Measurements from ENCODE around the gene RBM6.
"Not testable (repeated sequence)": the region's sequence is repeated elsewhere in the genome, so short reads cannot be mapped to it uniquely, and the experiment has no call there.

The RBM6 gene

DNA sequence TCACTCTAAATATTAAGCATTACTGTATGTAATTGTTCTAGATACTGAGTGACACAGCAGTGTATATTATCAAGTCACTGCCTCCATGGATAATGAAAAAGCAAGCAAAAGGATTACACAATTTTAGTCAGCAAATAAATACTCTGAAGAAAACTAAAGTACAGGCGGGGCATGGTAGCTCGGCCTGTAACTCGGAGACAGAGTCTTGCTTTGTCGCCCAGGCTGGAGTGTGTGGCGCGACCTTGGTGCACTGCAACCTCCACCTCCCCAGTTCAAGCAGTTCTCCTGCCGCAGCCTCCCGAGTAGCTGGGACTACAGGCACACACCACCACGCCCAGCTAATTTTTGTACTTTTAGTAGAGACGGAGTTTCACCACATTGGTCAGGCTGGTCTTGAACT, 32.7 kb downstream of the RBM6 start:
- DNase-seq: no peak

DNA sequence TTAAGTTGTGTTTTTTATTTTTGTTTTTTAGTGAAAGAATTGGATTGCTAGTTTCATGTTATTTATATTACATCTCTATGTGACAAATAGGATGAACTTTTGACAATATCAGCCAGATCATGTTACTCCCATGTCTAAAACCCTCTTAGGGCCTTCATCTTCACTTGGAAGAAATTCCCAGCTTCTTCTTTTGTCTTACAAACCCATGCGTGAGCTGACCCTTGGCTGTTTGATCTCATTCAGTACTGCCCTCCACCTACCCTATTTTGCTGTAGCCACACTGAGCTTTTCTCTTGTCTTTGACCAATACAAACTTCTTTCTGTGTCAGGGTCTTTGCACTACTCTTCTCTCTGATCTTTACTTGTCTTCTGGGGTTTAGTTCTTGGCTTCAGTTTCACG, 37.0 kb downstream of the RBM6 start:
- no peak for DNase-seq

DNA sequence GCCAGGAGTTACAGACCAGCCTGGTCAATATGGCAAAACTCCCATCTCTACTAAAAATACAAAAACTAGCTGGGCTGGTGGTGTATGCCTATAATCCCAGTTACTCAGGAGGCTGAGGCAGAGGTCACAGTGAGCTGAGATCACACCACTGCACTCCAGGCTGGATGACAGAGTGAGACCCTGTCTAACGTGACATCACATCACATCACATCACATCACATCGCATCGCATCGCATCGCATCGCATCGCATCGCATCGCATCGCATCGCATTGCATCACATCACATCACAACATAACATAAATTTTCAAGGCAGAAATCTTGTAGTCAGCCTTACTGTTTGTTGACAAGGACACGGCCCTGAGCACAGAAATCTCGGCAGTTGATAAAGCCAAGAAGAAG, 44.4 kb downstream of the RBM6 start:
- DNase-seq: no peak

DNA sequence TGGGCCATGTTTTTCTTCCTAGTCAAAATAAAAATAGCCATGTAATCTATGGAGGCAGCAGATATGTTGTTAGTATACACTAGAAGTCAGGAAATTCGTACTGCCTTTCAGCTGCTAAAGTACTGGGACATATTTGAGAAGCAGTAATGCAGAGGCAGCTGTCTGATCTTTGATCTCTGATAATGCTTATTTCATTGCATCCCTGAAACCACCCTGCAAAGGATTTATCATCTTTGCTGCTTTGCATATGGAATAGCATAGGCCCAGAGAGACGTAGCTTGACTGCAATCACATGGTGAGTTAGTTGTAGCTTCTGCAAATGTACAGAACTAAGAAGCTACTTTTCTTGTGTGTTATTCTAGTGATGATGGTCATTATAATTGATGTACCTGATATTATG, 52.4 kb downstream of the RBM6 start:
- DNase-seq: no peak

DNA sequence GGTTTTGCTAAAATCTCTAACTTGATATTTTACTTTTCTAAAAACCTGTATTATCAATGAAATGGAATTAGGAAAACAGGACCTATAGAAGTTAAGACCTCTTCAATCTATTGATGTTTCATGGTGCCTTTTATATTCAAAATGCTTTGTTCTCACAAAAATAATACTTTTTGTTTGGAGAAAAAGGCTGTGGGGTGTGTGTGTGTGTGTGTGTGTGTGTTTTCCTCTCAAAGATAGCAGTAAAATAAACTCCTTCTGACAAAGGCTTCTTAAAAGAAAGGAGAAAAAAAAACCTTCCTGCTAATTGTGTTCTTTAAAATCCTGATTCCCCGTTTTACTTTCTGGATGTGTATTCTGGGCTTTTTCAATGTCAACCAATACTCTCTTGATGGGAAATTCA, 54.5 kb downstream of the RBM6 start:
- no peak for DNase-seq

DNA sequence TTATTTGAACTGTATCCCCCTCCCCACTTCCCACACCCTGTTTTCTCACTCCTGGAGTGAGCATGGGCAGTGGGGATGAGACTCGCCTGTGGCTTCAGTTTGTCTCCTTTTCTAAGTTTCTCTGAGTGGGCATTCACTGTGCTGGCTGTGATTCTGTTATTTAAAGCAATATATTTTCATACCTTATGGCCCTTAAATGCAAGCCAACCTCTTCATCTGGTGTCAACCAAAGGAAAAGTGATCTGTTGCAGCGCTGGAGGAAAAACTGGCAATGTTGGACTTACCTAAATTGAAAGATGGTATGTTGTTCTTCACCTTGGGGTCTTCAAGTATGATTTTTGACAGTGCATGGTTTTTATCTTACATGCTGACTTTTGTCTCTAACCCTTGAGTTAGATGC, 56.1 kb downstream of the RBM6 start:
- DNase-seq: no peak

DNA sequence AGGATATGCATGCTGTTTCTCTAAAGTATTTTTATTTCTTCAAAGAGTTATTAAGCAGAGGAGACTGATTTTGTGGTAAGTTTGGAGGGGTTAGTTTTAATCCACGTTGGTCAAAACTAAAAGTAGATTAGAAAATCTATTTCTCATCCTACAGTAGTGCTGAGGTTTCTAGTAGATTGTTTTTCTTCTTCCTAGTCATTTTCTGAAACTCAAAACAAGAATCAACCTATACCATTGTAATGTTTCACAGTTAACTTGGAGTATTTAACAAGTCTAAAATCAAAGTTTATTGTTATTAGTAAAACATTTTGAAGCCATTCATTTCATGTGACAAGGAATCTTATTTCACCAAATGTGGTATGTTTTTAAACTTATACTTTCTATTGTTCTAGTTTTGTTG, 57.9 kb downstream of the RBM6 start:
- DNase-seq: no peak

DNA sequence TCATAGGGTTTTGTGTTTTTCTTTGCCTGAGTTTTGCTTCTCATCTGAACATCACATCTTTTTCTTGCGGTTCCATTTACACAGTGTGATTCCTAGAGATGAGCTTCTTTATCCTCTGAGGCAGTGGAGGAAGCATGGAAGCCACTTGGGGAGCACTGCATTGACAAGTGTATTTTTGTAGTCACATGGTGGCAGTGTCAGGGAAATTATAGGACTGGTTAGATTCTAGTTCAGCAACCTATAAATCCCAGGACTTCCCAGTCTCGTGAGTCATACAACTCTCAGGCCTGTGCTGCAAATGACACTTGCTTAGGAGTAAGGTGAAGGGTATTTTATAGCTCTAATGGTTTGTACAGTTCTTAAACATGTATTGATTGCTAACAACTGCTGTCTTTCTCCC, 58.4 kb downstream of the RBM6 start:
- no peak for DNase-seq

DNA sequence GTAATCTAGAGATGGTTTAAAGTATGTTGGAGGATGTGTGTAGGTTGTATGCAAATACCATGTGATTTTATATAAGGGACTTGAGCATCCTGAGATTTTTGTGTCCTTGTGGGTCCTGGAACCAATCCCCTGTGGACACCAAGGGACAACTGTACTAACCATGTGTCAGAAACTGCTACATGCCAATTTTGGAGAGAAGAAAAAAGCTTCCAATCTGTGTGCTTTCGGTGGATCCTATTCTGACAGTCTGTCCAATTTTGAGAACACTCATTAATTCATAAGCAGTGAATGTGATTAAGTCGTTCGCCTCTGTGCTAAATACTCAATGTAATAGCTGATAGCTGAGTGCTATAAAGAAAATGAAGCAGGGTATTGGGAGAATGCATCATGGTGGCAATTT, 61.6 kb downstream of the RBM6 start:
- no peak for DNase-seq

DNA sequence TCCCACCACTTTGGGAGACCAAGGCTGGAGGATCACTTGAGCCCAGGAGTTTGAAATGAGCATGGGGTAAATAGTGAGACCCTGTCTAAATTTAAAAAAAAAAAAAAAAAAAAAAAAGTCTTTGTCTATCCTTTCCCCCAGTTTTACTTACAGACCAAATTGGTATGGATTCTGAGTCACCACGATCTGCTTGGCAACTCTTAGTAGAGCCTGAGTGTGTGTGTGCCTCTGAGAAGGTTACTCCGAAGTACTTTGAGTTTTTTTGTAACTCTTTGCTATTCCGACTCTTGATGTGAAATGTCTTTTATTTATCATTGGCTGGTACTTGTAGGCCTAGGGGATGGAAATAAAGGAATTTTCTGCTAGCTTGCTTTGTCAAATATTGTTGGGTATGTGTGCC, 63.3 kb downstream of the RBM6 start:
- DNase-seq: no peak

DNA sequence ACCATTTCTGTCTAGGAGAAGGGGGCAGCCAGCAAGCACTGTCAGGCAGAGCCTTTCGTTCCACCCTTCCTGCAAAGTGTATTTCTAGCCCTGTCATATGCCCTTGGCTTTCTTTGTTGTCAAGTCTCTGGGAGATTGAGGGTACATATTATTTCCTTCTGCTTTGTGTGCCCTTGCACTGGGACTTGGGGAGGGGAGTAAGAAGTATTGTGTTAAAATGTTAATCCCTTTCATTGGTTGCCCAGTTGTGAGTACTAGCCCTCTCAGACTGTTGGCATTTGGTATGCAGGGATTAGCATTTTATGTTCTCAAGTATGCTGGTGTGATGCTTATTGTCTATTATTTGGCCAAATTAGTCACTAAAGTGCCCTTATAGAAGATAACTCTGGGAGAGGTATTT, 63.9 kb downstream of the RBM6 start:
- DNase-seq: no peak

DNA sequence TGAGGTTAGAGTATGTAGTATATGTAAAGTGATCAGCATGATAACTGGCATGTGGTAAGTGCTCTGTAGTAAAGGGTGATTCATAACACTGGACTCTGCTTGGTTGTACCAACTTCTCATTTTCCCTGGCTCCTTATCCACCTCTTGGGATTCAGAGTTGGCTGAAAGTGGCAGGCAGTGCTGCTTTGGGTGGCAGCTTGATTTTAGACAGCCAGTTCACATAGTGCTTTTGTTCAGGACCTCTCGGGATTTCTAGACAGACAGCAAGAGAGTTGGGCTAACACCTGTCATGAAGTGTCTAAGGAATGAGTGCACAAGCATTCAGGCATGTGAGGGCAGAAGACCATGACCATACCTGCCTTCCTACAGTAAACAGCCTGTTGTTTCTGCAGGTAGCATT, 69.0 kb downstream of the RBM6 start:
- DNase-seq: no peak

DNA sequence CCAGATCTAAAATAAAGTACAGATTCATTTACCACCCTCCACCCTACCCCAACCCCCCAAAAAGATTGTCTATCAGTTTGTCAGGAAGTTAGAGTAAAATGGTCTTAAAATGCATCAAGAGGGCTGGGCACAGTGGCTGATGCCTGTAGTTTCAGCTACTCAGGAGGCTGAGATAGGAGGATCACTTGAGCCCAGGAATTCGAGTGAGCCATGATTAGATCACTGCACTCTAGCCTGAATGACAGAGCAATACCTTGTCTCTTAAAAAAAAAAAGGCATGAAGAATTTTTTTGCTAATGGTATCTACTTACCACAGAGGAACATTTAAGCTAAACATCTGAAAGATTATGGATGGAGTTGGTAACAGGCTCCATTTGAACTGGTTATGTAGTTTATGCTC, 71.0 kb downstream of the RBM6 start:
- DNase-seq: no peak

DNA sequence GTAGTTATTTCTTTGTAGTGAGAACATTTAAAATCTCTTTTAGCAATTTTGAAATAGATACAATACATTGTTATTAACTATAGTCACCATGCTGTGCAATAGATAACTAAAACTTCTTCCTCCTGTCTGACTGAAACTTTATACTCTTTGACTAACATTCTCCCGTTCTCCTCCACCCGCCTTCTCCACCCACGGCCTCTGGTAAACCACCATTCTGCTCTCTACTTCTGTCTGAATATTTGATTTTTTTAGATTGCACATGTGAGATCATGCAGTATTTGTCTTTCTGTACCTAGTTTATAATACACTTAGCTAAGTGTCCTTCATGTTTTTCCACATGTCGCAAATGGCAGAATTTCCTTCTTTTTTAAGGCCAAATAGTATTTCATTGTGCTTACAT, 76.0 kb downstream of the RBM6 start:
- no peak for DNase-seq

DNA sequence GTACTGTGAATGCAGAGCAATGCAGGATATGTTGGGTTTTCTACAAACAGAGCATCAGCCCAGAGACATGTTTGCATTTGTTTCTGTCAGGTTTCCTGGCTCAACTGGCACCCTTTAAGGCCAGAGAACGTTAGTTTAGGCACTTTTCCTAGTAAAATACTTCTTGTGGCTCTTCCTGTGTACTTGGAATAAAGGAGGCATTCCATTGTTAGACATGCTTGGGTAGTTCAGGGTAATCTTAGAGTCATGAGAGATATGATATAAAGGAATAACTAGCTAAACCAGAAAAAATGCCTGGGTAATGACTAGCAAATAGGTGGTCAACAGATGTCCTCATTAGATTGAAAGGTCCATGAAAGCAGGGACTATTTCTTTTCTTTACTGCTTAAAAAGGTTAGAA, 88.4 kb downstream of the RBM6 start:
- no peak for DNase-seq

DNA sequence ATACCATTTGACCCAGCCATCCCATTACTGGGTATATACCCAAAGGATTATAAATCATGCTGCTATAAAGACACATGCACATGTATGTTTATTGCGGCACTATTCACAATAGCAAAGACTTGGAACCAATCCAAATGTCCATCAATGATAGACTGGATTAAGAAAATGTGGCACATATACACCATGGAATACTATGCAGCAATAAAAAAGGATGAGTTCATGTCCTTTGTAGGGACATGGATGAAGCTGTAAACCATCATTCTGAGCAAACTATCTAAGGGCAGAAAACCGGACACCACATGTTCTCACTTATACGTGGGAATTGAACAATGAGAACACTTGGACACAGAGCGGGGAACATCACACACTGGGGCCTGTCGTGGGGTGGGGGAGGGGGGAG, 91.3 kb downstream of the RBM6 start:
- DNase-seq: not testable (repeated sequence)

DNA sequence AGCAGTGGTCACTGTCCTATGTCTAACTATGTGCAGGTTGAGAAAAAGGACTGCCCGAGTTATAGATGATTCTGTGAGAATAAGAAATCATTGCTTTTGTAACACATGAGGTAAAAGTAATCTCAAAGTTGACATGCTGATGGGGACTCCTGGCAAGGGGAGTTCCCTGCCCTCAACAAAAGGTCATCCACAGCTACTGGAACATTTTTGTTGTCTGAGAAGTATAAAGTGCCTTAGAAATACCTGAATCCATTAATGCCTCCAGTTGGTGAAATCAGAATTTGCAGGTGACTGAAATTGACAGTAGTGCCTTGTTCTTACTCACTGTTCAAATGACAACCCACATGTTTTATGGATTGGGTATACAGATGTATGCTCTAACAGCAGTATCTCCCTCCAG, 105.0 kb downstream of the RBM6 start:
- no peak for DNase-seq

DNA sequence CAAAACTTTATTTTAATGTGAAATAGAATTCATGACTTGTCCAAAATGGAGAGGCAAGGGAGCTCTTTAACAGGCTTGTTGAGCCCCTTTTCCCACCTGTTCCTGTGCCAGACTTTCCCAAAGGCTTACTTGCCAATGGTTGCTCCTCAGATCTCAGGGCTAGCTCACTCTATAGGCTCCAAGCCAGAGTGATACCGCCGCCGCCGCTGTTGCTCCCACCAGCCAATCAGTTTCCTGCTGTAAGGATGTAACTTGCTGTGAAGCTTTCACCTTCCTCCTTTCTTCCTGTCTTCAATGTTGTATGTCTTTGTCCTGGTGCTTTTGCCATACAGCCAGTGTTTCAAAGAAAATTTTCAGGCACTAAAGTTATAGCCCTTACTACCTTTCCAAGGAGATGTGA, 107.5 kb downstream of the RBM6 start:
- no peak for DNase-seq

DNA sequence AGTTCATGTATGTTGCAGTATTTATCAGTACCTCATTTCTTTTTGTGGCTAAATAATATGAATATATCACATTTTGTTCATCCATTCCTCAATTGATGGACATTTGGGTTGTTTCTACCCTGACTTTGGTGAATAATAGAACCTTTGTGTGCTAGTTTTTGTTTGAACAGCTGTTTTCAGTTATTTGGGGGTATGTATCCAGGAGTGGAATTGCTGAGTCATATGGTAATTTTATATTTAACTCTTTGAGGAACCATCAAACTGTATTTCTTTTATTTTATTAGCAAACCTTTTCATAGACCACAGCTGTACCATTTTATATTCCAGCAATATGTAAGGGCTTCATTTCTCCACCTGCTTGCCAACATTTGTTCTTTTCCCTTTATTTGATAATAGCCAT, 110.4 kb downstream of the RBM6 start:
- DNase-seq: no peak

DNA sequence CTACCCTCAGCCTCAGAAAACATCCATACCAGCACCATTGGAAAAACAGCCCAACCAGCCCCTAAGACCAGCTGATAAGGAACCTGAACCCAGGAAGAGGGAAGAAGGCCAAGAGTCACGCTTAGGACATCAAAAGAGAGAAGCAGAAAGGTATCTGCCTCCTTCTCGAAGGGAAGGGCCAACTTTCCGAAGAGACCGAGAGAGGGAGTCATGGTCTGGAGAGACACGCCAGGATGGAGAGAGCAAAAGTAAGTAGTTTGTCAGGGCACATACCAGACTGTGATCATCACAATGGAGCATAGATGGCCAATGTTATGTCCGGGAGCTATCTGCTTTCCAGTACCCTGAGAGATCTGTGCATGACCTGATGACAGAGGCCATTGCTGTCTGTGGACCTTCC, 117.8 kb downstream of the RBM6 start:
- DNase-seq: no peak

DNA sequence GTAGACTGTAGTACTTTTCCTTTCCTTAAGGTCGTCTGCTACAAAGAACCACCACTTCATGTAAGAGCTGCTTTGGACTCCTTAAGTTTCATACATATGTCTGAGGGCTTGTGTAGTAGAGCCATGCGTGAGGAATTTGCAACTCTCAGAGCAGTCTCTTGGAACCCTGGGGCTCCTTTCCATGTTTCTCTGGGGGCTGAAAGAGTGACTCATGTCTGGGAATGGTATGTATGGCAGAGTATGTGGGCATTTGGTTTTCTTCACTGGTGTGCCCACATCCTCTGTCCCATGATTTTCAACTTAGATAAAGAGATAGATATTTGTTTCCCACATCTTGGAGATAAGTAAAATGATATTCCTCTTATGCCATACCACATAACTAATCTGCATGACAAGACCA, 128.2 kb downstream of the RBM6 start:
- DNase-seq: no peak

DNA sequence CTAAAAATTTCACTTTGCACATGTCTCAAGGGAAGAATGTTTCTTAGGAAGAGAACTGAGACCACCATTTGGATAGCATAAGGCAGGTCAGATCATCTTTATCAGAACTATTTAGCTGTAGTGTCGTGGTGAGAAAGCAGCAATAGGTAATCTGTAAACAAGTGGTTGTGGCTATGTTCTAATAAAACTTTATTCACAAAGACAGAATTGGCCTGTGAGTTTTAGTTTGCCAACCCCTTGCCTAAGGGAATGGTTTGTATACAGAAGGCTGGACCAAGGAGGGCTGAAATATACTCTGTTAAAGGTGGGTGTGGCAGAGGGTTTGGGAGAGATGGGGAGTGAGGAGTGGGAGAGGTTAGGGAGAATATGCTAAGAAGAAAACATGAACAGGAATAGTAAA, 138.1 kb downstream of the RBM6 start:
- no peak for DNase-seq

DNA sequence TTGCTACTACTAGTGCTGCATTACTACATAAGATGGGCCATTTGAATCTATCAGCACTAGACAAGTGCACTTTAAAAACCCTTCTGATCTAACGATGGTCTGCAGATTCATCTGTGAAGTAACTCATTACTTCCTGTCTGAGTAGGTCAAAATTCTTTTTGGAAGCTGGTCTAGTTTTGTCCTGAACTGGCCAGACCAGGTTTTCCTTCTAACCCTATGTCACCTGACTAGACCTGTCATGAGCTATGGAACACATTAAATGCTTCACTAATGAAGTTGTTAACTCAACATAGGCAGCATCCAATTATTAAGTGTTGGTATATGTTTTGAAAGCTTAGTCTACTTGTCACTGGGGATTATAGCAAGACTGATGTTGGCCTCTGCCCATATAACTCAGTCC, 138.7 kb downstream of the RBM6 start:
- DNase-seq: no peak

DNA sequence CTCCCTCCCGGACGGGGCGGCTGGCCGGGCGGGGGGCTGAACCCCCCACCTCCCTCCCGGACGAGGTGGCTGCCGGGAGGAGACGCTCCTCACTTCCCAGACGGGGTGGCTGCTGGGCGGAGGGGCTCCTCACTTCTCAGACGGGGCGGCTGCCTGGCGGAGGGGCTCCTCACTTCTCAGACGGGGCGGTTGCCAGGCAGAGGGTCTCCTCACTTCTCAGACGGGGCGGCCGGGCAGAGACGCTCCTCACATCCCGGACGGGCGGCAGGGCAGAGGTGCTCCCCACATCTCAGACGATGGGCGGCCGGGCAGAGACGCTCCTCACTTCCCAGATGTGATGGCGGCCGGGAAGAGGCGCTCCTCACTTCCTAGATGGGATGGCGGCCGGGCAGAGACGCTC, 145.0 kb downstream of the RBM6 start:
- DNase-seq: not testable (repeated sequence)

DNA sequence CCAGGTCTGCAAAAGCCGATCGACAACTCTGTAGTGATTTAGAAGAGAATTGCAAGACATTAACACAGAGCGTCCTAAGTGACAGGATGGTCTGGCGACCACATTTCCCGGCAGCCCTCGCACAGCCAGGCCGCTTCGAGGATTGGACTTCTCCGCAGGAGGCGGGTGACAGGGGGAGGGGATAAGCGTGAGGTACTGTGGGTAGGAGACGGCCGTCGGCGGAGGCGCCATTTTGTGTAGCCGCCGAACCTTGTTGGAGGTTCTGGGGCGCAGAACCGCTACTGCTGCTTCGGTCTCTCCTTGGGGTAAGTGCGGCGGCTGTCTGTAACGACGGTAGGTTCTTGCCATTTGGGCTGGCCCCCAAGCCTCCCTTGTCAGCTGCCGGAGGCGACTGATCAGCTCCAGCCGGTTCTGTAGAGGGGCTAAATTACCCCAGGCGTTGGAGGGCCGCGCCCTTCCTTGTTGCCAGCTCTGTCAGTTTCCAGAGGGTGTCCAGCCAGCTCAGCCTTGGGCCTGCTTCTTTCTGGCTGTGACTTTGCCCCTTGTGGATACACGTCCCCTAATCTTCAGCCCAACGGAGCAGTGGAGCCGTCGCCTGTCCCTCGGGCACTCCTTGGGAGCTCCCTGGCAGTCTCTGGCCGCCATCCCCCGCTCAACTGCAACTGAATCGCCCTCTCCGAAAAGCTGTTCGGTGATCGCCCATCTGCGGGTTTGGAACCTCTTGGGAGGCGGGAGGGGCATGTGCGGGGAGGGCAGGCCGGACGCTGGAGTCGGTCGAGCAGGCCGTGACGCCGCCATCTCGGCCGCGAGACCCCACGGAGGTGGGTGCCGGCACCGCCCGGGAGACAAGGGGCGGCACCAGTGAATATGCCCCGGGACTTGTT, 149.0 kb downstream of the RBM6 start, which contains the start of gene RBM5:
Gene RBM5 (plus strand): TSS at position 195 of the 884 bp plus-strand sequence. CDS start 1,516 bp downstream, outside the sequence.
- DNase-seq: peak; percentile 89
